ENCODE data around the gene TNFAIP1.

The TNFAIP1 gene

GRCh38 chr17:28327031-28327607 lies 8.4 kb upstream of the TNFAIP1 start:
- TF ChIP-seq CTCF (IDR thresholded peaks at IDR 0.05; ENCODE audit: low read depth, low read length), result no peak
- DNase-seq (ENCODE audit: extremely low read depth, low read depth), result no peak

DNA sequence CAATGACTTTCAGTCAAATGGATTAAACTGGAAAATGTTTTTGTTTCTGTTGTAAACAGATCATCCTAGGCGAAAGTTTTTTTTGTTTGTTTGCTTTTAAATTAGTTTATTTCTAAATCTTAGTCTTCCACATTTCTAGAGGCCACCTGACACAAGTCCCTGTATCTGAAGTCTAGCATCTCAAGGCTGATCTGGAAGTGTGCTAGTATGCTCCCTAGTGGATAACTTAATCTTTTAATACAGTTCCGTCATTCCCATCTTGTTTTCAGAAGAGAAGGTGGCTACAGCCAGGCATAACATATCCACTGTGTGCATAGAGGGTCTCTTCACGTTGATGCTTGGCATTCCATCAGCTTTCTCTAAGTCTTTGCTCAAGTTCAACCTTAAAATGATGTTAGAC lies 7.9 kb upstream of the TNFAIP1 start:
- no peak; the same call in 1 of the 2 replicates for TF ChIP-seq CTCF (IDR thresholded peaks at IDR 0.05; ENCODE audit: low read depth, low read length)
- DNase-seq (ENCODE audit: extremely low read depth, low read depth), result no peak

DNA sequence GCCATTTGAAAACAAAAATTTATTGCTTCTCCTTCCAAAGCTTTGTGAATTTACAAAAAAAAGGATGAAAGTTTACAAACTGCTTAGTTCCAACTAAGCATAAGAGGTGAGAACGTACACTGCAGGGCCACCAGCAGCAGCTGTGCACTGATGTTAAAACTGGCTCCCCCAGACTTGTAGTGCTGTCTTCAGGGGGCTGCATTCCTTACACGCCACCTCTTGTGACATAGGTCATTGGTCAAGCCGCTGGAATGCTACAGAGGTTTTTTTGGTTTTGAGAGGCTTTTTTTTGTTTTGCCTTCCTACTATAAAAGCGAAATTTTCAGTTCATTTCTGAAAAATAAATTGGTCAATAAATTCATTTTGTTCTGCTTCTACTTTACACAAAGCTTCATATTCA lies 7.2 kb upstream of the TNFAIP1 start:
- TF ChIP-seq CTCF (IDR thresholded peaks at IDR 0.05; ENCODE audit: low read depth, low read length), result no peak
- no peak for DNase-seq (ENCODE audit: extremely low read depth, low read depth)

DNA sequence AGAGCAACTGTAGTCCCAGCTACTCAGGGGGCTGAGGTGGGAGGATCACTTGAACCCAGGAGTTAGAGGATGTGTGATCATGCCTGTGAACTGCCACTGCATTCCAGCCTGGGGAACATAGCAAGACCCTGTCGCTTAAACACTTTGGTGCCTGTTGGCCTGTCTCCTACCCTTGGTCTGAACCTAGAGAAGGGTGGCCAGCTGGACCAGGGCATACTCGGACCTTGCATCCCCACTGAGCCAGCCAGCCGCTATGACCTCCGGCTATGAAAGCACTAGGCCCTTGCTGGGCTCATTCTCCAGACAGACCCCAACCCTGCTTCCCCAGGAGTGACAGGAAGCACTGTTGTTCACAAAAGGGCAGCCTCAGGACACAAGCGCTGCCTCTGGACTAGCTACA lies 4.9 kb upstream of the TNFAIP1 start:
- DNase-seq (ENCODE audit: extremely low read depth, low read depth), result no peak
- TF ChIP-seq CTCF (IDR thresholded peaks at IDR 0.05; ENCODE audit: low read depth, low read length), result no peak

- no peak for DNase-seq (ENCODE audit: extremely low read depth, low read depth)
- TF ChIP-seq CTCF (IDR thresholded peaks at IDR 0.05; ENCODE audit: low read depth, low read length), result no peak
Measured at GRCh38 chr17:28331891-28332420, 3.6 kb upstream of the TNFAIP1 start.

DNA sequence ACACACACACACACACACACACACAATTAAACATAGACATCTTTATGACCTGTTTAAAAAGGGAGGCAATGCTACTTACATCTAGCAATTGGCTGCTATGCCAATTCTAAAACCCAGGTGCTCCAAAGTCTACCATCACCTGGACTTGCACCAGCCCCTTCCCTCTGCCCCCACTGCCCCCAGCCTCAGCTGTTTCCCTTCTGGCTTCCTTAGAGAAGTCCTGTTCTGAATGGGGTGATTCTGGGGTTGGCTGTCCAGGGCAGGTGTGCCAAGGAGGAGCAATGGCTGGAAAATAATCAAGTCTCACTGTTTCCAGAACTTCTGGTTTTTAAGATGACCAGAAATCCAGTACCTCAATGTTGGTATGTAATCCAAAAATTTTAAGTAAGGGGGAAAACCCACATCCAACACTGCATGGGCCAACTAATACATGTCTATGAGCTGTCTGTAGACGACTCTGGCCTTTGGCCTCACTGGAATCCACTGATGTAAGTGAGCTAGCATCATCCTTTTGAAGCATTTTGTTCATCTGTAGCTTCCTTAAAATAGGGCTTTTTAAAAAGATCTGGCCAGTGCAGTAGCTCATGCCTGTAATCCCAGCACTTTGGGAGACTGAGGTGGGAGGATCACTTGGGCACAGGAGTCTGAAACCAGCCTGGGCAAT lies 2.3 kb upstream of the TNFAIP1 start:
- TF ChIP-seq CTCF (IDR thresholded peaks at IDR 0.05; ENCODE audit: low read depth, low read length), result no peak
- DNase-seq (ENCODE audit: extremely low read depth, low read depth), result no peak

DNA sequence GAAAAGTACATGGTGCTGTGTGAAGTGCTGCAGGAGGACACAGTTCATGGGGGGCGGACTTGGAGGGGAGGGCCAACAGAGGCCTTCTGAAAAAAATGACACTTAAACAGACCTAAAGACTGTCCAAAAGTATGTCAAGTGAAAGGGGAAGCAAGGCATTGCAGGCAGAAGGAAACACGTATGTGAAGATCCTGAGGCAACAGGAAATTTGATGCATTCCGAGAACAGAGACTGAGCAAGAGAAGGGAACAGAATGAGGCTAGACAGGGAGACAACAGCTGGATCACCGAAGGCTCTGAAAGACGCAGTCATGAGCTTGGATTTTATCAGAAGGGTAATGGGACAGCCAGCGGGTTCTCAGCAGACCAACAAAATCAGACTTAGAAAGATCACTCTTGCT lies 1.4 kb upstream of the TNFAIP1 start:
- no peak for DNase-seq (ENCODE audit: extremely low read depth, low read depth)
- no peak for TF ChIP-seq CTCF (IDR thresholded peaks at IDR 0.05; ENCODE audit: low read depth, low read length)
